GM12878 (cell line): ENCODE results near the gene MAN1B1. TPM values are rescaled to one million over a fixed set of nuclear protein-coding genes. Genes with fewer than 3 reads are reported as not detected.

Experiments
- ATAC-seq: fragments of 200-7000 bp; cut with Tn5 transposase; 3 replicates; pipeline ENCODE4 v1.9.1; 2020; ENCODE audit warnings: mild to moderate bottlenecking, moderate library complexity
- BruUV-seq: library from RNA; stranded (reverse); fragments of 400-500 nt; replicated peaks from 2 replicates; lab custom pipeline; 2021; lab: Mats Ljungman, UMichigan
- CTCF ChIA-PET: fragments of 300-600 bp; sonication (Branson Sonifier 250); formaldehyde crosslinking; extraction: SDS; loops from one replicate; lab custom pipeline; 2021; ENCODE audit warnings: inconsistent platforms; lab: Yijun Ruan, JAX
- POLR2A ChIA-PET: fragments of 350-600 bp; formaldehyde crosslinking; extraction: SDS; loops from one replicate; lab custom pipeline; 2021; ENCODE audit warnings: inconsistent platforms; lab: Charles Lee
- RAD21 ChIA-PET: fragments of 300-600 bp; sonication (Branson Sonifier 250); formaldehyde crosslinking; loops from one replicate; lab custom pipeline; 2023; ENCODE audit warnings: antibody characterized with exemption; ENCODE audit not compliant: unreplicated experiment; lab: Charles Lee
- SMC1A ChIA-PET: fragments of 300-600 bp; sonication (Branson Sonifier 250); formaldehyde crosslinking; loops from one replicate; lab custom pipeline; 2023; ENCODE audit not compliant: unreplicated experiment, uncharacterized antibody; lab: Charles Lee
- DNase-seq: peaks from one replicate; pipeline ENCODE4 v3.0.0-alpha.2; 2011; ENCODE audit warnings: low read depth, low spot score
- FAIRE-seq: peaks from 3 replicates; lab custom pipeline; 2011; peaks lifted over from hg19 to GRCh38; lab: Jason Lieb, UNC
- H2AFZ ChIP-seq: 2 replicates; pipeline ENCODE4 v1.6.0; 2011; ENCODE audit warnings: low read depth, low read length, control low read depth; ENCODE audit not compliant: control insufficient read depth
- H3K27ac ChIP-seq: 2 replicates; pipeline ENCODE4 v1.5.1; 2011; ENCODE audit warnings: control low read depth; ENCODE audit not compliant: control insufficient read depth, insufficient read depth
- H3K27me3 ChIP-seq, 2 experiments: replicated peaks in 1 of 2; 2 replicates each; pipeline versions ENCODE4 v1.6.0 to v1.6.1; 2011; ENCODE audit warnings: low read length in 1 of 2; ENCODE audit not compliant: control insufficient read depth in 2 of 2, insufficient read depth in 2 of 2
- H3K36me3 ChIP-seq, 2 experiments: 2 replicates each; pipeline ENCODE4 v1.5.1; 2011; ENCODE audit warnings: low read length in 1 of 2; ENCODE audit not compliant: control insufficient read depth in 2 of 2, insufficient read depth in 2 of 2
- H3K4me1 ChIP-seq: 2 replicates; pipeline ENCODE4 v1.6.1; 2011; ENCODE audit warnings: mild to moderate bottlenecking, low read length, moderate library complexity, mixed read lengths; ENCODE audit not compliant: control insufficient read depth, insufficient read depth
- H3K4me2 ChIP-seq: 2 replicates; pipeline ENCODE4 v1.6.0; 2011; ENCODE audit warnings: control low read depth; ENCODE audit not compliant: control insufficient read depth, insufficient read depth
- H3K4me3 ChIP-seq: fragments of 200-600 bp; sonication (generic); 2 replicates; pipeline ENCODE4 v1.5.1; 2016
- H3K79me2 ChIP-seq: 2 replicates; pipeline ENCODE4 v1.6.0; 2011; ENCODE audit warnings: low read length; ENCODE audit not compliant: control insufficient read depth, insufficient read depth
- H3K9ac ChIP-seq: 2 replicates; pipeline ENCODE4 v1.8.0; 2011; ENCODE audit warnings: low read length, control low read depth, mixed read lengths; ENCODE audit not compliant: control insufficient read depth, insufficient read depth
- H3K9me3 ChIP-seq: replicated peaks from 3 replicates; pipeline ENCODE4 v1.5.1; 2011; ENCODE audit warnings: mild to moderate bottlenecking, low read length; ENCODE audit not compliant: control insufficient read depth, insufficient read depth
- H4K20me1 ChIP-seq: 2 replicates; pipeline ENCODE4 v1.6.0; 2011; ENCODE audit not compliant: control insufficient read depth, insufficient read depth
- BACH1 ChIP-seq: fragments of 450-650 bp; IDR thresholded peaks from 2 replicates; pipeline ENCODE4 v1.6.1; 2017; ENCODE audit warnings: mild to moderate bottlenecking, borderline replicate concordance
- BCL3 ChIP-seq: IDR thresholded peaks from 2 replicates; pipeline ENCODE4 v1.6.1; 2011; ENCODE audit warnings: borderline replicate concordance, low read depth, mild to moderate bottlenecking, moderate library complexity, low read length; ENCODE audit not compliant: insufficient read depth, poor library complexity, severe bottlenecking
- CHD4 ChIP-seq: fragments of 200-600 bp; sonication (generic); IDR thresholded peaks from 2 replicates; pipeline ENCODE4 v1.6.1; 2016; ENCODE audit warnings: mild to moderate bottlenecking
- DPF2 ChIP-seq: fragments of 450-650 bp; IDR thresholded peaks from 2 replicates; pipeline ENCODE4 v1.6.1; 2017; ENCODE audit warnings: mild to moderate bottlenecking
- IKZF1 ChIP-seq: fragments of 450-650 bp; conservative IDR thresholded peaks from 2 replicates; pipeline ENCODE4 v1.6.1; 2017; ENCODE audit warnings: antibody characterized with exemption, mild to moderate bottlenecking
- IKZF2 ChIP-seq, 2 experiments: fragments of 450-650 bp; IDR thresholded peaks; 2 replicates each; pipeline ENCODE4 v1.6.1; 2017; ENCODE audit warnings: mild to moderate bottlenecking in 2 of 2, moderate library complexity in 2 of 2
- IRF4 ChIP-seq: IDR thresholded peaks from 2 replicates; pipeline ENCODE4 v1.6.1; 2011; ENCODE audit warnings: low read depth, low read length
- PAX5 ChIP-seq: IDR thresholded peaks from 2 replicates; pipeline ENCODE4 v1.6.1; 2011; ENCODE audit warnings: low read depth, low read length, borderline replicate concordance
- POU2F2 ChIP-seq: IDR thresholded peaks from 3 replicates; pipeline ENCODE4 v1.6.1; 2011; ENCODE audit warnings: low read depth, mild to moderate bottlenecking, low read length, borderline replicate concordance
- SMAD5 ChIP-seq: IDR thresholded peaks from 2 replicates; pipeline ENCODE4 v1.6.1; 2016; ENCODE audit warnings: antibody characterized with exemption, low read depth
- SPI1 ChIP-seq: IDR thresholded peaks from 2 replicates; pipeline ENCODE4 v1.6.1; 2011; ENCODE audit warnings: low read depth, mild to moderate bottlenecking, low read length, moderate library complexity, borderline replicate concordance; ENCODE audit not compliant: insufficient read depth
- ZNF274 ChIP-seq: IDR thresholded peaks from one replicate; pipeline ENCODE4 v1.8.0; 2011; ENCODE audit not compliant: insufficient read length, insufficient read depth
- WGBS: methylation state at CpG from one replicate; pipeline ENCODE4 v1.1.6; 2016; ENCODE audit warnings: low lambda C conversion rate; ENCODE audit not compliant: insufficient replicate concordance, insufficient coverage; ENCODE audit errors: missing lambda C conversion rate; 5-methylcytosine and 5-hydroxymethylcytosine counted together
- in situ Hi-C: fragments of 300-500 bp; cut with MboI; formaldehyde crosslinking; loops from 9 replicates; pipeline ENCODE4 v1.14.3; 2018; ENCODE audit warnings: mixed read lengths
- intact Hi-C: fragments of 100-400 bp; cut with micrococcal nuclease; formaldehyde crosslinking; loops from one replicate; pipeline ENCODE4 v1.14.2; 2022; ENCODE audit not compliant: unreplicated experiment
- polyA plus RNA-seq, 11 experiments: library from polyadenylated mRNA; depleted of rRNA in 4 of 11; unstranded in 6 of 11; stranded (reverse) in 5 of 11; fragments of >200 nt; fragmentation: Nextera tagmentation in 4 of 11; fragmentation: Illumina TruSeq in 1 of 11; extraction: Ambion mirVana in 4 of 11; extraction: Trizol in 1 of 11; gene quantifications; 1 replicate in 1 of 11; 2 replicates in 10 of 11; pipeline versions ENCODE4 v1.2.1 to v1.2.3, GENCODE V29; 2011 to 2016; ENCODE audit warnings: inconsistent platforms in 2 of 11, missing spikeins in 2 of 11, low read depth in 1 of 11
- total RNA-seq, 4 experiments: library from RNA; depleted of rRNA in 3 of 4; stranded (reverse); fragments of >200 nt in 3 of 4; fragmentation: Illumina TruSeq in 1 of 4; extraction: Trizol in 1 of 4; gene quantifications; 2 replicates each; pipeline versions ENCODE4 v1.2.1 to v1.2.3, GENCODE V29; 2013 to 2021
- TF ChIP-seq, protein P1 (sequence below): fragments of 450-650 bp; IDR thresholded peaks from 2 replicates; pipeline ENCODE4 v1.6.1; 2017; ENCODE audit warnings: low read depth, mild to moderate bottlenecking, moderate library complexity

The MAN1B1 gene
- total and polyA plus RNA-seq, 10 of the 15 experiments (the other 5 are each of a cell fraction or from before 2014, with no cell fraction given), result 0.71 to 34.1 (median 22.7) TPM

GRCh38 chr9:137099231-137099630 lies 12.4 kb downstream of the MAN1B1 start:
- Histone ChIP-seq H2AFZ (no peak overlapping the region), H3K4me3 (no peak overlapping the region), H3K9ac (no peak overlapping the region), H3K27ac (no peak overlapping the region), H4K20me1 (no peaks in the 10 kb centered on the region), H3K9me3 (peaks cover 15% of the 10 kb centered on the region; the same call in 2 of the 3 replicates), H3K36me3 (peaks cover 32 to 49% of the 10 kb centered on the region in 2 experiments; a peak in 3 of 4 replicates), H3K4me2 (no peak overlapping the region), H3K79me2 (no peaks in the 10 kb centered on the region), H3K27me3 (no peaks in the 10 kb centered on the region), H3K4me1 (peaks cover 11% of the 10 kb centered on the region)
- BruUV-seq, result no TSS peak
- no peak for DNase-seq
- 84% methylated on average over 14 of the region's 14 CpGs for WGBS
- ChIA-PET POLR2A (no interaction called here), RAD21 (no interaction called here), SMC1A (no interaction called here), CTCF (no interaction called here)
- intact Hi-C loops, result no loop called here
- in situ Hi-C loops, result no loop called here
- FAIRE-seq, result no peak
- TF ChIP-seq IKZF2 (IDR thresholded peaks at IDR 0.05), result no peak
- no peak for ATAC-seq

- 87% methylated on average over 37 of the region's 37 CpGs for WGBS
- no TSS peak for BruUV-seq
- ATAC-seq (no peak), FAIRE-seq (no peak), DNase-seq (no peak)
- no peaks in the 10 kb centered on the region for H3K27me3 ChIP-seq
- no peaks in the 10 kb centered on the region; the same call in 1 of the 2 replicates for H3K79me2 ChIP-seq
- H3K9me3 ChIP-seq, result peaks cover 15% of the 10 kb centered on the region; the same call in 2 of the 3 replicates
- peaks cover 28 to 60% of the 10 kb centered on the region in 2 experiments; a peak in 3 of 4 replicates for H3K36me3 ChIP-seq
- intact Hi-C loops, result no loop called here
- H3K4me3 ChIP-seq, result no peak overlapping the region
- no peak overlapping the region for H3K4me2 ChIP-seq
- in situ Hi-C loops, result no loop called here
- H3K27ac ChIP-seq, result no peak overlapping the region
- ChIA-PET RAD21 (interaction anchor here (1.1 kb wide), 1 partner anchor 8 kb away, joined by 3 read pairs; no protein-coding TSS in a partner anchor), CTCF (interaction anchor here (1.3 kb wide), 2 partner anchors 7 to 51 kb away, joined by 4 to 5 read pairs; no protein-coding TSS in a partner anchor), POLR2A (no interaction called here), SMC1A (no interaction called here)
- H3K9ac ChIP-seq, result no peak overlapping the region
- H3K4me1 ChIP-seq, result no peaks in the 10 kb centered on the region
- H2AFZ ChIP-seq, result no peak overlapping the region
- no peaks in the 10 kb centered on the region; the same call in 1 of the 2 replicates for H4K20me1 ChIP-seq
- TF ChIP-seq CHD4 (no peak), BCL3 (no peak), ZNF274 (no peak), SMAD5 (no peak), DPF2 (no peak), POU2F2 (no peak), IRF4 (no peak), SPI1 (no peak), IKZF1 (no peak), PAX5 (no peak), BACH1 (no peak)
- TF ChIP-seq, protein P1, sequence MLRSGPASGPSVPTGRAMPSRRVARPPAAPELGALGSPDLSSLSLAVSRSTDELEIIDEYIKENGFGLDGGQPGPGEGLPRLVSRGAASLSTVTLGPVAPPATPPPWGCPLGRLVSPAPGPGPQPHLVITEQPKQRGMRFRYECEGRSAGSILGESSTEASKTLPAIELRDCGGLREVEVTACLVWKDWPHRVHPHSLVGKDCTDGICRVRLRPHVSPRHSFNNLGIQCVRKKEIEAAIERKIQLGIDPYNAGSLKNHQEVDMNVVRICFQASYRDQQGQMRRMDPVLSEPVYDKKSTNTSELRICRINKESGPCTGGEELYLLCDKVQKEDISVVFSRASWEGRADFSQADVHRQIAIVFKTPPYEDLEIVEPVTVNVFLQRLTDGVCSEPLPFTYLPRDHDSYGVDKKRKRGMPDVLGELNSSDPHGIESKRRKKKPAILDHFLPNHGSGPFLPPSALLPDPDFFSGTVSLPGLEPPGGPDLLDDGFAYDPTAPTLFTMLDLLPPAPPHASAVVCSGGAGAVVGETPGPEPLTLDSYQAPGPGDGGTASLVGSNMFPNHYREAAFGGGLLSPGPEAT, result no peak
Observed at GRCh38 chr9:137103206-137103999, 16.6 kb downstream of the MAN1B1 start.
